GM18909 (cell line): ENCODE data around the gene FSHB.
"Not testable (repeated sequence)": the region's sequence is repeated elsewhere in the genome, so short reads cannot be mapped to it uniquely, and the experiment has no call there.

Source experiments
- ATAC-seq: cut with Tn5 transposase; IDR thresholded peaks from one replicate; pipeline ENCODE4 v1.9.1; 2021; ENCODE audit warnings: mild to moderate bottlenecking; ENCODE audit not compliant: unreplicated experiment, poor library complexity

Gene FSHB

GRCh38 chr11:30230714-30231113 lies at the start of gene FSHB:
Gene FSHB, plus strand, starts transcription at chr11:30231014. Its CDS starts 889 bp downstream, at chr11:30231903.
- ATAC-seq = no peak

- no peak for ATAC-seq
Observed at GRCh38 chr11:30186748-30187147, 44.1 kb upstream of the FSHB start.

- no peak for ATAC-seq
Observed at GRCh38 chr11:30192620-30193019, 38.2 kb upstream of the FSHB start.

DNA sequence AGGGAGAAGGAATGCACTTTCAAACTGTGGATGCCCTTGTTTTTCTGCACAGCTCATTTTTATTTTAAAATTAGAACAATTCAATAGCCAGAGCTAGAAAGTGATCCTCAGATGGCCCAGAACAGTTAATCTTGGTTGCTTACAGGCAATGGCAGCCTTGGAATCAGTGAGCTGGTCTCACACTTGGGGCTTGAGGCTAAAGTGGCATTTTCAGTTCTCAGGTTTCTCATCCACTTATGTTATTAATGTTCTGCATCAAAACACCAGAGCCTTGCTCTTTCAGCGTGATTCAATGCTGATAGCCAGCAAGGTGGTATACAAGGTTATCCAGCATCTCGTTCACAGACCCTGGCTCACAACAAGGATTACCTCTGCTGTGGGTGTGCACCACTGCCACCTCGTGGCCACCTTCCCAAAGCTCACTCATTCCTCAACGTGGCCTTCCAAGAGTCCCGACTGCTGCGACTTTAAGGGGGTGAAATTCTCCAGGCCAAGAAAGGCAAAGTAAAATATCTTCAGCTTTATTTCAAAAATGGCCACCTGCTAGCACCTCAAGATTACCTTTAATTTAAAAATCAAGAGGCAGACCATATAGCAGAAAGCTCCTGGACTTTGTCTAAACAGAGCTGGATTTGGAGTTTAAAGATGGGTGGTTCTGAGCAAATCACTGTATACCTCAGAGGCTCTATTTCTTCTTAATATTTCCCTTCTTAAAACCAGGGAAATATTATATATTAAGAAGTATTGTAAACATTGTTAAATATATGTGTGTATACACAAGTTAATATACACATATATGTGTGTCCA lies 34.2 kb upstream of the FSHB start:
- ATAC-seq = peak; percentile 96

DNA sequence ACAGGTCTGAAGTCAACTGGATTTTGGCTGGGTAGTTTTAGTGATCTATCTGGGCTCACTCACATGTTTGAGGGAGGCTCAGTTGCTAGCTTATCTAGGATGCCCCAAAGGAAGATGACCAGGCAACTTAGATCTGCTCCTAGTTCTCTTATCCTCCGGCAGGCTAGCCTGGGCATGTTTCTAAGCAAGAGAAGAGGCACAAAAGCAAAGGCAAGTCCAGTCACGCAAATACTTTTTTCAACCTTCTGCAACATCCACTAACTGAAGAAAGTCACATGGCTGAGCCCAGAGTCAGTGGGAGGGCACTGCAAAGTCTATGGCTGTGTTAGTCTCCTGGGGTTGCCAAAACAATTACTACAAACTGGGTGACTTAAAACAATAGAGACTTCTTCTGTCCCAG lies 32.9 kb upstream of the FSHB start:
- ATAC-seq = no peak

DNA sequence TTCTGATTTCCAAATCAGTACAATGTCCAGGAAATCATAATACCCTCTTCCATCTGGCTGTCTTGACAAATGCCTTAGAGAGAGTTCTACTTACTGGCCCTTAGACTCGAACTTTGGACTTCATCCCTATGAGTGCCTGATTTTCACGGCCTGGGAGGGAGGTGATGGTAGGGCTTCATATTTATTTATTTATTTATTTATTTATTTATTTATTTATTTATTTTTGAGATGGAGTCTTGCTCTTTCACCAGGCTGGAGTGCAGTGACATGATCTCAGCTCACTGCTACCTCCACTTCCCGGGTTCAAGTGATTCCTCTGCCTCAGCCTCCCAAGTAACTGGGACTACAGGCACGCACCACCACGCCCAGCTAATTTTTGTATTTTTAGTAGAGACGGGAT lies 27.8 kb upstream of the FSHB start:
- ATAC-seq = not testable (repeated sequence)

GRCh38 chr11:30203850-30204249 lies 27.0 kb upstream of the FSHB start:
- no peak for ATAC-seq

- ATAC-seq = peak; percentile 93
Observed at GRCh38 chr11:30206249-30206996, 24.4 kb upstream of the FSHB start.

- ATAC-seq = no peak
Observed at GRCh38 chr11:30210357-30210756, 20.5 kb upstream of the FSHB start.

DNA sequence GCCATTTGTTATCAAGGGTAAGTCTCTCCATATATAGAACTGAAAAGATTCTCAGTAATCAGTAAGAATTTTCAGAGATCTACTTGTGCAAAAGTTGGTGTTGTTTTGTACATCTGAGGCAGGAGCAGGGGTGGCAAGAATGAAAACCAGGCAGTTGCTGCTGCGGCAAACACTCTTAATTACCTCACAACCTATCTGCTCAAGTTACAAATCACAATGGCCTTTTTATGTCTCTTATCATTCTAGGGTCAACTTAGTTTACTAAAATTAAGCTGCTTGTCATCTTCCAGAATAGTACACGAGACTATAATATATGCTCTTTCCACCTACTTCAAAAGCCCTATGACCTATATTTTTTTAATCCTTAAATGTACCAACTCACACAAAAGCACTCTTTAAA lies 14.3 kb upstream of the FSHB start:
- ATAC-seq = no peak

DNA sequence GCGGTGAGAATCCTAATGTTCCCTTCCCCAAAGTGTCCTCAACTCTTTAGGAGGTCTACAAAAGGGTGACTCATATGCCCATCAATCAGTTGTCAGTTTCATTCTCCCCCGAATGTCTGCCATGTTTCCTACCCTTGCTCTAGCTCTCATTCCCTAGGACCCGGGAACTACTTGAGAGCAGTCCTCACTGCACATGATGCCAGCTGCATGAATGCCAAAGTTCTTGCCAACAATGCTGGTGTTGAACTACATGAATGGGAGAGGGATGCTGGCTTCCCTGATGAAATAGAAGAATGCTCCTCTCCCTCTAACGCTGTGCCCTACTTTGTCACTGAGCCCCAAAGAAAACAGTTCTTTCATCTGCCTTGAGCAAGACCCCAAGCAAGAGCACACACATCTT lies 12.5 kb upstream of the FSHB start:
- ATAC-seq = no peak

GRCh38 chr11:30225642-30226041 lies 5.2 kb upstream of the FSHB start:
- ATAC-seq = no peak

- ATAC-seq = no peak
Observed at GRCh38 chr11:30228323-30228884, 2.4 kb upstream of the FSHB start.

- no peak for ATAC-seq
Observed at GRCh38 chr11:30239025-30239424, 8.2 kb downstream of the FSHB start.

GRCh38 chr11:30244265-30244664 lies 13.5 kb downstream of the FSHB start:
- ATAC-seq = no peak

- no peak for ATAC-seq
Observed at GRCh38 chr11:30245621-30246020, 14.8 kb downstream of the FSHB start.

DNA sequence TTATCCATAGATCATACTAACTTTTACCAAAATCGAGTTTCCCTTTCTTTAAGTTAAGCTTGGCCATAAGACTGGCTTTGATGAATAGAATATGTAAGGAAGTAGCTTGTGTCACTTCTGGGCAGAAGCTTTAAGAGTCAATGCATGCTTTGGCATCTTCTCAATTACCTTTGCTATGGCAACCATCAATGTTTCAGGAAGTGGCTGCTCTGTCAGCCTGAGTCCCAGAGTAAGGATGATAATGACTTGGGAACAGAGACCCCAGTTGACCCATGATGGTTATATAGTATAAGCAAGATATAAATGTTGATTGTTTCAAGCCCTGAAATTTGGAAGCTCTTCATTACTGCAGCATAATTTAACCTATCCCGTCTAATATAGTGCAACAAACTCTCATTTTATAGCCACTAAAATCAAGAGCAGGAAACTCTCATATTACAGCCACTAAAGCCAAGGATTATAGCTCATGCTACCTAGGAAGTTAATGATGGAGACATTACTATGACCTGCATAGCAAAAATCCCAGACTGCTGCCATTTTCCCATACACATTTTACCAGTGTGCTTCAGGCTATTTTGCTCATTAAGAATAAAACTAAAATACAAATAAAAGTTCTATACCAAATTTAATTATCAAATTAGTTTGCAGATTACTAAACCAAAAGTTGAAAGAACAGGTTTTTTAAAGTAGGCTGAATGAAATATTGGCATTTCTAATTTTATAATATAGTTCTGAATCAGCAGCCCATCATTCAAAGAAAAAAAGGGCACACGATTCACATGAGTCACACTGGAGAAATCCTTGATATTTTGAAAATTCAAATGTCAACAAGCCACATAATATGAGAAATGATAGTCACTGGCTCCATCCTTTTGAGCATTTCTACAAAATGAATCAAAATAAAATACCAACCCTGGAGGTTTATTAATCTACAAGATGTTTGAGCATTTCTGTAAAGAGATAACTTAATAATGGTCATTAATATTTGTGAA lies 23.8 kb downstream of the FSHB start:
- no peak for ATAC-seq

- ATAC-seq = no peak
Observed at GRCh38 chr11:30255637-30256036, 24.8 kb downstream of the FSHB start.

DNA sequence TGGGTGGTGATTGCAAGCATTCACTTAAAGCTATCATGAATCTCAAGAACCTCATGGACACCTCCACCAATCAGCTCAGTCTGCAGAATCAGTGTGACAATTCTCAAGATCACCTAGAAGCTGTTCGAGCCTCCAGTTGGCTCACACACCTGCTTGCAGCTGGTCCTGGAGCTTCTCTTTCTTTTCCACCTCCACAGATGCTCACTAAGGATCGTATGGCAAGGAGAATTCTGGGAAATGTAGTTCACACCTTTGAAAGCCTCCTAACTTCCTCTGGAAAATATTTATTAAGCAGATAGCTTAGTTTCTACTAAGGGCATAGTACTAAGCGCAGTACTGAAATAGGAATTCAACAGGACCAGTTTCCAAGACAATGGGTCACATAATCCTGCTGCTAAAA lies 26.2 kb downstream of the FSHB start:
- no peak for ATAC-seq

DNA sequence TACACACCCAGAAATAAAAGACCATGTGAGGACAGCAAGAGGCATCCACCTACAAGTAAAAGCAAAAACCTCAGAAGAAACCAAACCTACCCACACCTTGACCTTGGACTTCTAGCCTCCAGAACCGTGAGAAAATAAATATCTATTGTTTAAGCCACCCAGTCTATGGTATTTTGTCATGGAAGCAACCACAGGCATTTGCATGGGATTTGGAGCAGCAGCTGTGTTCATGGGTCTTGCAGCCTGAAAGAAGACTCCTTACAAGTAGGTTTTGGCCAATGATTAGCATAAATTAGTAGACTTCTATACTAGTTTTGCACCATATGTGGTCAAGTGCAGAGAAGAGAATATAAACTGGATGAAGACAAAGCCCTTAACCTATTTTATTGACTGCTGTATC lies 27.9 kb downstream of the FSHB start:
- ATAC-seq = peak; percentile 50
